Measurements from ENCODE around the gene AUP1.
A peak's percentile ranks its signal among the peaks of the same experiment; 100 is the strongest.

AUP1 gene

DNA sequence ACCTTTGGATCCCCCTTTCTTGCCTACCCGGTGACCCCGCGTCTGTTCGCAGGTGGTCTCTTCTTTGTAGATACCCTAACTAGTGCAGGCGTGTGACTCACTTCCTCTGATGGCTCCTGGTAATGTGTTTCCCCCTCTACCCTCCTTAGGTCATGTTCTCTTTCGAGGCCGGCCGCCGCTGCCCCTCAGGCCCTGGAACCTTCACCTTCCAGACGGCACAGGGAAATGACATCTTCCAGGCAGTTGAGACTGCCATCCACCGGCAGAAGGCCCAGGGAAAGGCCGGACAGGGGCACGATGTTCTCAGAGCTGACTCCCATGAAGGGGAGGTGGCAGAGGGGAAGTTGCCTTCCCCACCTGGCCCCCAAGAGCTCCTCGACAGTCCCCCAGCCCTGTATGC, 26.7 kb upstream of the AUP1 start:
- no peak for DNase-seq

DNA sequence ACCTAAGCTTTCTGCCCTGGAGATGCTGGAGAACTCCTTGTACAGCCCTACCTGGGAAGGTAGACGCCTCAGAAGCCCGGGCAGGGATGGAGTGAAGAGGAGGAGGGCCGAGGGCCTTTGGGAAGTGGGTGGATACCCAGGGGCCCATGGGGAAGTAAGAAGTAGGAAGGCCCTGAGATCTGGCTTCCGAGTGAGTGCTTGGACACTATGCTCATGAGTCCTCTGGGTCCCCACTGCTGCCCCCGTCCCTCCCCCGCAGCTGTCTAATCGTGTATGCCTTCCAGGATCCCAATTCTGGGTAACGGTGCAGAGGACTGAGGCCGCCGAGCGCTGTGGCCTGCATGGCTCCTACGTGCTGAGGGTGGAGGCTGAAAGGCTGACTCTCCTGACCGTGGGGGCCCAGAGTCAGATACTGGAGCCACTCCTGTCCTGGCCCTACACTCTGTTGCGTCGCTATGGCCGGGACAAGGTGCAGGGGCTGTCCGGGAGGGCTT, 26.2 kb upstream of the AUP1 start:
- peak; percentile 41 to 42 for DNase-seq

DNA sequence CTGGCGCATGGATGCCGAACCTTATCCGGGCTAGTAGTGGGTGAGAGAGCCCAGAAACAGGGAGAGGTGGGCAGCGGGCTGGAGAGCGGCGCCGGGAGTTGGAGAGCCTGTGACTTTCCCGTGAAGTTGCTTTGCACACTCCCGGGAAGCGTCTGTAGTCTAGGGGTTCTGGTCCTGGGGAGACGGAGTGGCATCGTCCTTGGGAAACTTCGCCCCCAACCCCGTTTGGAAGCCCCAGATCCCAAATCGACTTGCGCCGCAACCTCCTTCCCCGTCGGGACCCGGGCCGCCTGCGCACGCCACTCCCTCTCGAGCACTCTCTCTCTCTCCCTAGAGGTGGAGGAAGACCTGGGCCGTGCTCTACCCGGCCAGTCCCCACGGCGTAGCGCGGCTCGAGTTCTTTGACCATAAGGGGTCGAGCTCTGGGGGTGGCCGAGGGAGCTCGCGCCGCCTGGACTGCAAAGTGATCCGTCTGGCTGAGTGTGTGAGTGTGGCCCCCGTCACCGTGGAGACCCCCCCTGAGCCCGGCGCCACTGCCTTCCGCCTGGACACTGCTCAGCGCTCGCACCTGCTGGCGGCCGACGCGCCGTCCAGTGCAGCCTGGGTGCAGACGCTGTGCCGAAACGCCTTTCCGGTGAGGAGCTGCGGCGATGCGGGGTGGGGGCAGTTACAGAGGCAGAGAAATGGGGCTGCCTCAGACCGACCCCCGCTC, 25.5 kb upstream of the AUP1 start:
- DNase-seq, result peak in 1 of 2 experiments; percentile 21

DNA sequence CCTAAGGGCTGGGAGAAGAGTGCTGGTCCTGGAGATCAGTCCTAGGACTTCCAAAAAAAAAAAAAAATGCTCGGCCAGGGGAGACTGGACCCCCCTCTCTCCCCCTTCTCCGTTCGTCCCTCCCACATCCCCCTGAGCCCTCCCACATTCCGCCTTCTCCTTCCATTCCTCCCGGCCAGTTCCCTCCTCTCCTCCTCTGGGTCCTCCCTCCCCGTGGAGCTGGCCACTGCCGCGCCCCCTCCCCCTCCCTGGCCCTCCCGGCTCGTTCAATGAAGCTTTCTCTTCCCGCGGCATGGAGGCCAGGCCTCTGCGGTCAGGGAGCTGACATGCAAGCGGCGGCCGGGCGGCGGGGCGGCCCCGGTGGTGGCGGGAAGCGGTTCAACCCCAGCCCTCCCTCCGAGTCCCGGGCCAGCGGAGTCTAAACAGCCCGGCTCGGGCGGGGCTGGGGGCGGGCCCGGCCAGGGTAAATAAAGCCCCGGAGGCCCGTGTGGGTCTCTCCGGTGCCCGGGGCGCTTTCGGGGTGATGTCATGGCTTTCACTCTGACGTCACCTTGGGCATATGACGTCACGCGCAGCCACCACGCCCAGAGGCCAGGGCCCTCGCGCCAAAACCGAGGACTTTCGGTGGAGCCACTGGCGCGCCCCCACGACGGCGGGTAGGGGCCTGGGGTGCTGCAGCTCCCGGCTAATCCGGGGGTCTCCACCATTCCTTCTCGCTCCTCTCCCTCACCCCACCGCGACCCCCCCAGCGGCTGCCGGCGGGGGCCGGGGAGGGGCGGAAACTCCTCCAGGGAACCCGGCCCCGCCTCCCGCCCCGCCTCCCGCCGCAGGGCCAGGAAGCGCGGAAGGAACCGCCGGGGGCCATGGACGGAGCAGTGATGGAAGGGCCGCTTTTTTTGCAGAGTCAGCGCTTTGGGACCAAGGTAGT, 24.6 kb upstream of the AUP1 start, which contains the start of the genes DOK1 and LOXL3:
Gene DOK1, plus strand, starts transcription at position 829 of the 928 bp plus-strand sequence. Its CDS starts 35 bp downstream, at position 864.
Gene LOXL3, minus strand, starts transcription at position 51 of the 928 bp plus-strand sequence. CDS start 1,308 bp downstream, outside the sequence.
- DNase-seq, result peak; percentile 49 to 62

DNA sequence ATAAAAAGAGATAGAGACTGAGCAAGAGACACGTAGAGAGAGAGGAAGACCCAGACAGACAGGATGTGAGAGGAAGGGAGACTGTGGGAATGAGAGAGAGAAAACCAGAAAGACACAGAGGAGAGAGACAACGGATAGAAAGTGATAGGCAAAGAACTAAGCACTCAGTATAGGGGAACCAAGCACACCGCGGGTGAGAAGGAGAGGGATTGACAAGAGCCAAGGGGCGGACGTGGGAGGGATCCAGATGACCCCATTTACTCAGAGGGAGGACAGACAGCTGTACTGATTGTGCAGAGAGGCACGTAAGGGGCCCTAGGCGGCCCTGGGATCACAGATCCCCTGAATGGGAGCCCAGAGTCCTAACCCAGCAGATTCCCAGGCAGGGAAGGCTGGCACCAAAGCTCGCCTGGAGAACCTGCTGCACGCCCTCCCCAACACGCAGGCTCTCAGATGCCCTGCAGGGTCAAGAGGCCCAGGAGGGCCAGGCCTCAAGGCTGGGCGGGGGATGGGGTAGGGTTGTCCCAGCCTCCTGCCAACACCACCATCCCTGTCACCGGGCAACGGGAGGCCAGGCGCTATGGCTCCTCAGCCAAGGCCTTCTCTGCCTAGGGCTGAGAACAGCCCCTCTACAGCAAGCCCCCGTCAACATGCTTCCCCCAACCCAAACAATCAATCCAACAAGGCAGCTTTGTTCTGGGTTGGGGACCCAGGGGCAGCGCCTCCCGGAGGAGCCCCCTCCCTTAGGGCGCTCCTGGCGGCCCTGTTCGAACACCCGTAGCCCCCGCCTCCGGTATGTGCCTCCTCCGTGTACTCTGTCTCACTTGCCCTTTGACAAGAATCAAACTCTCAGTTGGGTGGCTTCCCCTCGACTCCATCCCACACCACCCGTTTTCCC, 23.7 kb upstream of the AUP1 start:
- no peak for DNase-seq

DNA sequence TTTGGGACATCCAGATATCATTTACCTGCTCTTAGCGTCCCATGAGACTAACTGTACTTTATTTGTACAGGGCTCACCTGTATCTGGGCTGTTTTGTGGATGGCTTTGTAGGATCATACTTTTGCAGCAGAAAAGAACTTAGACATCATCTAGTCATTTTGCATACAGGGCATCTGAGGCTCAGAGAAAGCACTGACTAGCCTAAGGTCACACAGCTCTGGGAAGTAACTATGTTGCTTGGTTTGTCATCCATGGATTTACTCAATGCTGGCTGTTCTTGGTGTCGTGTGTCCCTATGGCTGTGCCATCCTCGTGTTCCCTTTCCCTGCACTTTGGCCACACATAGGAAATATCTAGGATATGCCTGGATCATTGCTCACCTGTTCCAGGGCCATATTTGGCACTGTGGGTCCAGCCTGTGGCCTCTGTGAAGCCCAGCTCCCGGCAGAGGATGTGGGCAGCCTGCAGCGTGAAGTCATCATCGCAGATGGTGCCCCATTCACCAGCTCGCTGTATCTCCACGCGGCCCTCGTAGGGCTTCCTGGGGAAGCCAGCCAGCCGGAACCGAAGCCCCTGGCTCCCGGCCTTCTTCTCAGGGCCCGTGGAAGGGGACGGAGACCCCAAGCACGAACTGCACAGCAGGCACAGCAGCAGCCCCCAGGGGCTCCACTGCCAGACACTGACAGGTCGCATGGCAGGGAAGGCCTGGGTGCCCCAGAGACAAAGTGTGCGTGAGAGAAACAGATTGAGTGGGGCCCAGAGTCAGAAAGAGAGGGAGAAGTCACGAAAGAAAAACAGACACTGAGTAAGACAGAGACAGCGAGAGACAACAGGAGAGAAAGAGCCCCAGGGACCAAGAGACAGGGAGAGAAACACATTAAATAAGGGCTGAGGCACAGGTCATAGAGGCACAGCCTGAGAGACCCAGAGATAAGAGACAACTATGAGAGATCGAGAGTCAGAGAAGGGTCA, 22.7 kb upstream of the AUP1 start:
- DNase-seq, result no peak

DNA sequence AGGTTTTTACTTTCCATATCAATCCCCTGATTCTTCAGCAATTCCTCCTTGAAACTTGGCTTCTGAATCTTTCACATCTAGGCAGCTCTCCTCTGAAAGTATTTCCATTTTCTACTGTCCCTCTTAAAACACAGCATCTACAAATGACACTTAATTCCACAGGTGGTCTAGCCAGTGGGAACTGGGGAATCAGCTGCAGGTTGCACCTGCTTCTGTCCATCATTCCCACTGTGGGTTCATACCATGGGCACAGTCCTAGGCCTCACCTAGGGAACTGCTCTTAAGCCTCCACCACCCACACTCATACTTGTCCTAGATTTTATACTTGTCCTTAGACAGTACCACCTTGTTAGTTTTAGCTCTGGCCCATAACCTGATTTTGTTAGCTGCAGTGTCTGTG, 22.0 kb upstream of the AUP1 start:
- DNase-seq, result no peak

DNA sequence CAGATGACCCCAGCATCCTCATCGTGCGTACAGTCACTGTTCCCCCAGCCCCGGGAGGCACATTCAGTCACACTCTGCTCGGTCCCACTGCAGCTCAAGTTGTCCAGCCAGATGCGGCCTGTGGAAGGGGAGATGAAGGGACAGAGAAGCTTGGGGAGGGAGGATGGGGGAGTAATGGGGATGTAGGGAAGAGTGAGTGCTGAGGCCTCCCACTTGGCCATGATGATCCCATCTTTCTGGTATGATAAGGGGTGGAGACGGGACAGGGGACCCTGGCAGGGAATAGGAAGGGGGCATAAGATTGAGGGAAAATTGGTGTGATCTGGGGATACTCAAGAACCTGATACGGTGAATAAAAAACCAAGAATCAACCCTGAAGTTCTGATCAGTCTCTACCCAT, 20.7 kb upstream of the AUP1 start:
- DNase-seq, result no peak

DNA sequence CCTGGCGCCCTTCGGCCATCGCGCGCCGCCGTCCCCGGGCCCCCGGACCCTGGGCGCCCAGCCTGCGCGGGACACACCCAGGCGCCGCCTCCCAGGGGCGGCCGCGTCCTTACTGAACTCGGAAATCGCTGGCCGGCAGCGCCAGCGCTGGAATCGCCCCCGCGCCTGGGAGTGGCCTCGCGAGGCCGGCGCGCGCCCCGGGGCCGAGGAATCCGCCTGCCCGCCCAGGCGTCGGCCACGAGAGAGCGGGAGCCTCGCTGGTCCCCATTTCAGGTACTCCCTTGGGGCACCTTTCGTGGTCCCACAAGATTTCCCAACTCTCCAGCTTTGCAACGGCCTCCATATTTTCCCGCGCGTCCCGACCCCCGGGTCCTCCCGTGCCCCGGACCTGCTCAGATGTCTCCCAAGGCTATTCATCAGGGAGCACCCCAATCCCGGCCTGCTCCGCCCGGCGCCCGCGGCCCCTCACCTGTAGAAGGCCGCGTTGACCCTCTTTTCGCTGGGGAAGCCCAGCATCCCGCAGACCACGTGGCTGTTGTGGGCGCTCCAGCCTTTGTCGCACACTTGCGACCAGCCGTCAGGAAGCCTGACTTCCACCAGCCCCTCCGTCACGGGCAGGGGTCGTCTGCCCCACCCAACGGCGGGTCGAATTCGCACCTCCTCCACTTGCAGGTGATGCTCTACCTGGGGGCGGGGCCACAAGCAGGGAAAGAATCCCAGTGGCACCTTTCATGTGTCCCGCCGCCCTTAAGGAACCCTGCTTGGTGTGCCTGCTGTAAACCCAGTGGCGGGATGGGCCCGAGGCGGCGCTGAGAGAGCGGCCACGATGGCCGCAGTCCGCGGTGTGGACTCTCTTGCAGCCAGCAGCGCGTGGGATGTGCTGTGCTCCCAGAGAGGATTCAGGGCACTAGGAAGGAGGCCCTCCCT, 19.7 kb upstream of the AUP1 start:
- DNase-seq, result peak; percentile 39 to 52

DNA sequence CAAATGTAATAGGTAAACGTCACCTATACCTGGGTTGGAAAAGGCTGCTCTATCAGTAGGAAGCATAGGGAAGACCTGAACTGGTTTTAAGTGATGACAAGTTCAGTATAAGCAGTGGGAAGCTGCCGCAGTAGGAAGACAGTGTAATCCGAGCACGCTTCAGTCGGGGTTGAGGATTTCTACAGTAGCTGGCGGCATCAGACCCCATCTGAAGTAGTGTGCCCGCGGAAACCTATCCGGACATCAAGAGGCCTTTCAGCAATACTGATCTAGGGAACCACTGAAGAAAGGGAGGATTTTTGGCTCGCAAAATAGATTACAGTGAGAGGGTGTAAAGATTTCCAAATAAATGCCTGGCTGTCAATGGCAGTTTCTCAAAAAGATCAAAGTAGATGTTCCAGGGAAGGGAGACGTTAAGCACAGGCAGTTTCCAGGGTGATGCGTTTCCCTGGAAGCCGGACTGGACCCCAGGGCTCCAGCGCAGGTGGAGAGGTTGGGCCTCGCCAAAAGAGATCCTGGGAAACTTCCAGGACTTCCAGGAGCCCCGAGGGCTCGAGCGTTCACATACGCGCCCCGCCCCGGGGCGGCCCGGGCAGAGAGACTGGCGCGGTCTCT, 18.9 kb upstream of the AUP1 start:
- no peak for DNase-seq

DNA sequence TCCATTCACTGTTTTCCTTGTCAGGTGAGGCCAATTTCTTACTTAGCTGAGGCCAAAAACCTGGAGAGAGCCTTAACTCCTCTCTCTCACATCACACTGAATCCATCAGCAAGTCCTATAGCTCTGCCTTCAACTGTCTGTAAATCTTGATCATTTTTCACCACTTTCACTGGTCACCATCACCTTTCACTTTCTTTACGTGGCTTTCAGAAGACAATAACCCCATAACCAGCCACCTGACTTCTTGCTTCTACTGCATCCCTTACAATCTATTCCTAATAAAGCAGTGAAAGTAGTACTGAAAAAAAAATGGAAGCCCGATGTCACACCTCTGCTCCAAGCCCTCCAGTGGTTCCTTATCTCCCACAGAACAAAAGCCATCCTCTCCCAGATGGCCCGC, 16.5 kb upstream of the AUP1 start:
- no peak for DNase-seq

DNA sequence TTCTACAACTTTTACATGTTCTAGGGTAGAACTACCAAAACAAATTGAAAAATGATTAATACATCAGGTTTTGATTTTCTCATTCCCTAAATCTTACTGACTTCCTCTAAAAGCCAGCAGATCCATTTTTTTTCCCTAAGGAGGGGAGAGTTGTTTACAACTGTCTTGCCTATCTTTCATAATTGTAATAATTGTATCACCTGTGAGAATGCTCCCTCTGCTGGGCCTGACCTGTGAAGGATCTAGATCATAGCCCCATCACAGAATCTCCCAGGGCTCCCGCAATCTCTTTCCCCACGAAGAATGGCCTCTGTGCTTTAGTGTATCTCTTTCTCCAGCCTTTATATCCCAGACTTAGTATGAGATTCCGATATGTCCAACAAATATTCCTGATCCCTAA, 15.1 kb upstream of the AUP1 start:
- DNase-seq, result no peak

DNA sequence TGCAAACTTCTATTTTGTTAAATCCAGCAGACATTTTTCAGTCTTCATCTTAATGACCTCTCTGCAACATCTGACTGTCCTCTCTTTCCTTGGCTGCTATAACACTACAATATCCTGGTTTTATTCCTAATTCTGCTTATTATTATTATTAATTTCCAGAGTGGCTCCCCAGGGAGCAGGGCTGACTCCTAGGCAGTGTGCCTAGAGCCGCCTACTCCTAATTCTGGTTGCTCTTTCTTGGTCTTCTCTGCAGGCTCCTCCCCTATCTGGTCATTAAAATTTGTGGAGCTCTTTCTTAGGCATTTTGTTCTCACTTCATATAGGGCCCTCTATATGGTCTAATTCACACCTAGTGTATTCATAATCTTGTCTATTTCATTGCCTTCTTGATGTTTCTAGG, 13.5 kb upstream of the AUP1 start:
- DNase-seq, result no peak

DNA sequence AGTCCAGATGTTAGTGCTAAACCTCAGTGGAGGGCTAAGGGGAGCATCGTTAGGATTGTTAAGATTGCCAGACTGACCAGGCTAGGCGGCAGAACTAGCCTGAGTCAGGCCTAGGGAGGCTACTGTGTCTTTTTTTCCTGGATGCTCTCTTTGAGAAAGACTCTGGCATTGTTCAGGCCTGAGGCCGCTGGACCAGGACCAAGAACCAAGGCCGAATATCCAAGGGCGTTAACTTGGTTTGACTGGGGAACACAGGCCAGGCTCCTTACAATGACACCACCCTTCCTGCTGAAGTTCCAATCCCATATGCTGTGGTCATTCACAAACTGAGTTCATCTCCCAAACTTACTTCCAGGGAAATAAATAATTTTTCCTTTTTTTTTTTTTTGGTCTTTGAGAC, 10.8 kb upstream of the AUP1 start:
- DNase-seq, result no peak

DNA sequence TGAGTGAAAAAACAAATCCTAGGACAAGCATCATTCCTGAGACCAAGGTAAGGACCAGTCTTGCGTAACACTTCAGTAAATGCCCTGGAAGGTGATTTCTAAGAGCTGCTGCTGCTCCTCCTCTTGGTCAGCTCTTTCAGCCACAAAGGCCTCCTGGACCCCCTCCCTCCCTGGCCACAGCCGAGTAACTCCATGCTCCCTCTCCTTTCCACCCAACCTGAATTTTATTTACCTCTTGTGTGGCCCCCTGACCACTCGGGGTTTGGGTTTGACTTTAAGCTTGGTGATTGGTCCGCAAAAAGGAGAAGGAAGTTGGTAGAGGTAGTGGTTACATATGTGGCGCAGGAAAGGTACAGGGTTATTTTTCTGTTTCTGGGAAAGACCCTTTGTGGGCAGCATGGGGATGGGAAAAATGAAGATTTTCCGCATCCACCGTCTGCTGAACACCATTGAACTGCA, 9.4 kb upstream of the AUP1 start:
- DNase-seq, result no peak

DNA sequence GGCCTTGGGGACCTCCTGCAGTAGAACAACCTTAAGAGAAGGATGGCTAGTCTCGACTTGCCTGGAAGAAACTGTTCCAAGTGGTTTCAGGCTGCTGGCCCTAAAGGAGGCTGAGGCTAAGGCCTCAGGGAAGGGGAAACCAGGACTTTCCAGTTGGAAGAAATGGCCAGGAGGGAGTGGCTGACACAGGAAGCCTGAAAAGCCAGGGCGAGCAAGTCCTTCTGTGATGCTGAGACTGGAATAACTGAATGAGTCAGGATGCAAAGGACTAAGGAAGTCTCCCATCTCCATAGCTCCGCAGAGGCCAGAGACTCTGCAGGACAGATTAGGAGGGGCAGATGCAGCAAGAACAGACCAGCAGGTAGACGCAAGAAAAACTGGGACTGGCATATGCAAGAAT, 7.6 kb upstream of the AUP1 start:
- DNase-seq, result no peak

DNA sequence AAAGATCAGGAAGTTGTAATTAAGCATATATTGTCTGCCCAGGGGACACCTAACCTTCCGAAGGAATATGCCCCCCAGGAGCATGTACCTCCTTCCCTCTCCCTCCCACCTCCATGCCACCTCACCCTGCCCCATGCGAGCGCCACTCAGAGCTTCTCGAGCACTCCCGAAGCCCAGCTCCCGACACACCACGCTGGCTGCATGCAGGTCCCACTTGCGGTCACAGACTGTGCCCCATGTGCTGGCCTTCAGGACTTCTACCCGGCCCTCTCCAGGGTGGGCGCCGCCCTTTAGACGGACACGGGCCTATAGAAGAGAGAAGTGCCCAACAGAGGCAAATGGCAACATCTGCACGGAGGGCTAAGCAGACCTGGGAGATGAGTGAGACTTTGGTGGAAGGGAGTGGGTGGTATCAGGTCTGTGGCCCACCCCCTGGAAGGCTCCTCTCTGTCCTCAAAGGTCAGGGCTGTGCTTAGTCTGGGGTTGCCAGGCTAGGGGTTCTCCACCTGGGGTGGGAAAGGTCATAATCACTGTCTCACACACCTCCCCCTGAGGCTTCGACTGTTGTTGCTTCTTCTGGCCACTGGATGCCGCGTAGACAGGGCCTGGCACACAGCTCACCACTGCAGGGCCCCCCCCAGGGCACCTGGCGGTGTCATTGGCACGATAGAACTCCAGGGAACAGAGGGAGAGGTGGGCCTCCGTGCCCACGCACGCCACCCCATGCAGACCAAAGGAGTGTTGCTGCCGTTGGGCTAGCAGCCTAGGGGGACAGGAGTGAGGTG, 6.9 kb upstream of the AUP1 start:
- DNase-seq, result no peak

DNA sequence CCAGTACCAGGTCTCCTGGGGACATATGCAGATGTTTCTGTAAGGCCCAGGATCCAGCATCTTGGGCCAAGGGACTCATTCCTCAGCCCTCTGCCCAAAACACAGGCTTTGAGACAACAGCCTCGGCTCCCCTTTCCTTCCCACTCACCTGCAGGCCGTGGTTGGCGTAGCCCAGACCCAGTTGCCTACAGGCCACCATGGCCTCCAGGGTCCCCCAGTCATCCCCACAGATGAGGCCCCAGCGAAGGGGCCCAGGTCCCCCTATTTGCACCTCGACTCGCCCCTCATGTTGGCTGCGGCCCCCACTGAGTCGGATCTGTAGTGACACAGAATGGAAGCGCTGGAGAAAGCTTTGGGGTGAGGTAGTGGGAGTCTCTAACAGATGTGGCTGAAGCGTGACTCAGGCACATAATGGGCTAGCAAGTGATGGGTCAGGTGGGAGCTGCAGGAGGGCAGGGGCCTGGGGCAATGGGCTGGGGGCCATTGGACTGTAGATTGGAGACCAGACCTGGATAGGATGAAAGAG, 6.0 kb upstream of the AUP1 start:
- DNase-seq, result no peak

DNA sequence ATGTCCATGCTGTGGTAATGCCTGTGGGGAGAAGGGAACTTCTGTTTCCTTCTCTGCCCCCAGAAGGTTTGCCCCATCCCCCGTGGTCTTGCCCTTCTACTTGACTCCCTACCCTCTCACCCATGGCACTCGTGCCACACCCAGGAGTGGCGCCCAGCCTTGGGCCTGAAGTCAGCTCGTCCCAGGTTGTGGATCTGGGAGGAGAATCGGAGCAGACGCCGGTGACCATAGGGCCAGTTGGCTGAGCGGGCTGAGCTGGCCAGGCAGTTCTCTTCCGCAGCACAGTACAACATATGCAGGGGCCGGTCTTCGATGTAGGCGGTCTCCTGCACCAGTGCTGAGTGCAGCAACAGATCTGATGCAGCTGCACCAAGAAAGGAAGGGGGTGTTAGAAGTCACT, 4.9 kb upstream of the AUP1 start:
- DNase-seq, result no peak
